GM12892 (cell line): ENCODE results near the gene TMEM63A.

ENCODE experiments used
- POLR2A ChIP-seq: IDR thresholded peaks from 2 replicates; pipeline ENCODE4 v1.6.1; 2011; ENCODE audit warnings: low read depth, low read length, control low read depth
- POLR2AphosphoS5 ChIP-seq: IDR thresholded peaks from 2 replicates; pipeline ENCODE4 v1.6.1; 2011; ENCODE audit warnings: low read depth, low read length, control low read depth
- TAF1 ChIP-seq: IDR thresholded peaks from 2 replicates; pipeline ENCODE4 v1.6.1; 2011; ENCODE audit warnings: low read depth, mild to moderate bottlenecking, control low read depth, low read length, borderline replicate concordance

DNA sequence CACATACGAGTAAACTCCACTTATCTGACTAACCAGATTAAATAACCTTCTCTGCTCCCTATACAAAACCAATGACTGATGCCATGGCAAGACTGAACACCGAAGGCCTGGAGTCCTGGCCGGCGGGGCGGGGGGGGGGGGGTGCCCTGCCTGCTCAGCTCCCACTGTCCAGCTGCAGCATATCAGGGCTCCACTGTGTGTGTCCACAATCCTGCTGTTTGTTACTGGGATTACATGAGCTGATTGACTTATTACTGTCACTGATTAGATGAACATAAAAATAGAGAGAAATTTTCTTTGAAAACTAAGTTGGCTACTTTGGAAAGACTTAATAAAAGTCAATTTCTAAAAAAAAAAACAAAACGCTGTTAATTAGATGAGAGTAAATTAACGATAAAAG, 24.9 kb downstream of the TMEM63A start:
- TF ChIP-seq POLR2A: no peak
- TF ChIP-seq POLR2AphosphoS5: no peak
- no peak for TF ChIP-seq TAF1
